WERI-Rb-1 (cell line): ENCODE measurements around the gene CPT2.
"Not testable (repeated sequence)": the region's sequence is repeated elsewhere in the genome, so short reads cannot be mapped to it uniquely, and the experiment has no call there.

Experiments
- DNase-seq: peaks from one replicate; pipeline ENCODE4 v3.0.0-alpha.2; 2020
- H3K27ac ChIP-seq: fragments of 250-450 bp; sonication (Bioruptor Pico); 2 replicates; pipeline ENCODE4 v1.5.1; 2020; ENCODE audit warnings: mild to moderate bottlenecking, moderate library complexity
- H3K27me3 ChIP-seq: fragments of 250-450 bp; sonication (Bioruptor Pico); 2 replicates; pipeline ENCODE4 v1.5.1; 2021; ENCODE audit warnings: mild to moderate bottlenecking, low read depth, moderate library complexity; ENCODE audit not compliant: insufficient read depth, severe bottlenecking
- H3K36me3 ChIP-seq: fragments of 250-450 bp; sonication (Bioruptor Pico); 2 replicates; pipeline ENCODE4 v1.5.1; 2020; ENCODE audit warnings: mild to moderate bottlenecking, moderate library complexity
- H3K4me3 ChIP-seq: 2 replicates; pipeline ENCODE4 v1.5.1; 2011; ENCODE audit warnings: low read depth, mild to moderate bottlenecking, control low read depth, low read length
- H3K9me3 ChIP-seq: fragments of 250-450 bp; sonication (Bioruptor Pico); 2 replicates; pipeline ENCODE4 v1.5.1; 2021; ENCODE audit warnings: mild to moderate bottlenecking, moderate library complexity; ENCODE audit not compliant: severe bottlenecking
- TF ChIP-seq, protein P1 (sequence below): IDR thresholded peaks from 2 replicates; pipeline ENCODE4 v1.5.1; 2011; ENCODE audit warnings: low read depth, mild to moderate bottlenecking, control low read depth, inconsistent platforms, low read length

CPT2 gene

DNA sequence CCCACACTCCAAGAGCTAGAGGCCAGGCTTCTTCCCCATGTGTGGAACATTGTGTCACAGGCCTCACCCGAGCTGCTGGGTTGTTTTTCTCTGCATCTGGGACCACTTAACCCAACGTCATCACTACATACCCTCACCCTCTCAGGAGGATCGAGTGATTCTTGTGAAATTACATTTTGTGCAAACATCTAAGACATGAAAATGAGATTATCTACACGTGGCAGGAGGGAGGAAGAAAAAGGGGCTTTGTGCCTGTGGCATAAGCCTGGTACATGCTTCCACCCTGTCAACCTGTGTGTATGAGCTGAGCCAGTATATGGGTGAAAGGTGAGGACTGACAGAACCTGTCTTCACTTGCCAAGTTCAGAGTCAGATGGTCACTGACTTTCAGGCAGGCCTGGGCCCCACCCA is 1.6 kb downstream of the CPT2 start:
- Histone ChIP-seq H3K4me3 (no peak overlapping the region), H3K27me3 (no peaks in the 10 kb centered on the region), H3K27ac (no peak overlapping the region), H3K9me3 (no peaks in the 10 kb centered on the region), H3K36me3 (peaks cover 10% of the 10 kb centered on the region)
- TF ChIP-seq, protein P1, sequence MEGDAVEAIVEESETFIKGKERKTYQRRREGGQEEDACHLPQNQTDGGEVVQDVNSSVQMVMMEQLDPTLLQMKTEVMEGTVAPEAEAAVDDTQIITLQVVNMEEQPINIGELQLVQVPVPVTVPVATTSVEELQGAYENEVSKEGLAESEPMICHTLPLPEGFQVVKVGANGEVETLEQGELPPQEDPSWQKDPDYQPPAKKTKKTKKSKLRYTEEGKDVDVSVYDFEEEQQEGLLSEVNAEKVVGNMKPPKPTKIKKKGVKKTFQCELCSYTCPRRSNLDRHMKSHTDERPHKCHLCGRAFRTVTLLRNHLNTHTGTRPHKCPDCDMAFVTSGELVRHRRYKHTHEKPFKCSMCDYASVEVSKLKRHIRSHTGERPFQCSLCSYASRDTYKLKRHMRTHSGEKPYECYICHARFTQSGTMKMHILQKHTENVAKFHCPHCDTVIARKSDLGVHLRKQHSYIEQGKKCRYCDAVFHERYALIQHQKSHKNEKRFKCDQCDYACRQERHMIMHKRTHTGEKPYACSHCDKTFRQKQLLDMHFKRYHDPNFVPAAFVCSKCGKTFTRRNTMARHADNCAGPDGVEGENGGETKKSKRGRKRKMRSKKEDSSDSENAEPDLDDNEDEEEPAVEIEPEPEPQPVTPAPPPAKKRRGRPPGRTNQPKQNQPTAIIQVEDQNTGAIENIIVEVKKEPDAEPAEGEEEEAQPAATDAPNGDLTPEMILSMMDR: no peak
- DNase-seq: no peak

DNA sequence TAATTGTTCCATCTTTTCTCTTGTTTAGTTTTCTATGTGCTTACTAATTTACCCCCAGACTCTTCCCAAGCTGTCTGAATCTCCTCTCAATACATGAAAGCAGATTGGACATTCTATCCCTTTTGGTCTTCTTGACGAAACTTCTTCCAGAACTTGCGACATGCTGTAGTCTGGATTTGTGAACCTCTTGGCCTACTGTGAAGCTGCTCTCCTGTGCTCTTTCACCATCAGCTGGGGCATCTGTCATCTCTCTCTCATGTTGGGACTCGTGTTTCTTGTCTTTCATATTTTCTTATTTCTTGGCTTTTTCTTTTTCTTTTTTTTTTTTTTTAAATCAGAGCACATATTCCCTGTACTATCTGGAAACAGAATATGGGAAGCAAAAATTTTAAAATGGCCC is 6.8 kb downstream of the CPT2 start:
- Histone ChIP-seq H3K4me3 (no peak overlapping the region), H3K9me3 (peaks cover 19% of the 10 kb centered on the region), H3K36me3 (peaks cover 37% of the 10 kb centered on the region), H3K27me3 (no peaks in the 10 kb centered on the region), H3K27ac (no peak overlapping the region)
- TF ChIP-seq, protein P1: no peak
- no peak for DNase-seq

DNA sequence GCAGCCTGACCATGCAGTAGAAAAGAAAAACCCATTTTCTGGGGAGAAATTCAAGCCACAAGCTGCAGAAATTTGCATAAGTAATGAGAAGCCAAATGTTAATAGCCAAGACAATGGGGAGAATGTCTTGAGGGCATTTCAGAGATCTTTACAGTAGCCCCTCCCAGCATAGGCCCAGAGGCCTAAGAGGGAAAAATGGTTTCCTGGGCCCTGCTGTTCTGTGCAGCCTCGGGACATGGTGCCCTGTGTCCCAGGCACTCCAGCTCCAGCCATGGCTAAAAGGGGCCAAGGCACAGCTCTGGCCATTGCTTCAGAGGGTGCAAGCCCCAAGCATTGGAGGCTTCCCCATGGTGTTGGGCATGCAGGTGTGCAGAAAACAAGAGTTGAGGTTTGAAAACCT is 8.9 kb downstream of the CPT2 start:
- not testable (repeated sequence) for H3K4me3 ChIP-seq, H3K27ac ChIP-seq, DNase-seq, H3K27me3 ChIP-seq
- H3K36me3 ChIP-seq: peaks cover 53% of the 10 kb centered on the region
- H3K9me3 ChIP-seq: peaks cover 19% of the 10 kb centered on the region

DNA sequence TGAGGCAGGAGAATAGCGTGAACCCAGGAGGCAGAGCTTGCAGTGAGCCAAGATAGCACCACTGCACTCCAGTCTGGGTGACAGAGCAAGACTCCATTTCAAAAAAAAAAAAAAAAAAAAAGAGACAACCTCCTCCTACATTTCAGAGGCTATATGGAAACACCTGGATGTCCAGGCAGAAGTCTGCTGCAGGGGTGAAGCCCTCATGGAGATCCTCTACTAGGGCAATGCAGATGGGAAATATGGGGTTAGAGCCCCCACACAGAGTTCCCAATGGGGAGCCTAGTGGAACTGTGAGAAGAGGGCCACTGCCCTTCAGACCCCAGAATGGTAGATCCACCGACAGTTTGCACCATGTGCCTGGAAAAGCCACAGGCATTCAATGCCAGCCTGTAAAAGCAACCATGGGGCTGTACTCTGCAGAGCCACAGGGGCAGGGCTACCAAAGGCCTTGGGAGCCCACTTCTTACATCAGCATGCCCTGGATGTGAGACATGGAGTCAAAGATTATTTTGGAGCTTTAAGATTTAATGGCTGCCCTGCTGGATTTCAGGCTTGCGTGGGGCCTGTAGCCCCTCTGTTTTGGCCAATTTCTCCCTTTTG is 9.6 kb downstream of the CPT2 start:
- peaks cover 60% of the 10 kb centered on the region for H3K36me3 ChIP-seq
- not testable (repeated sequence) for H3K27me3 ChIP-seq, H3K27ac ChIP-seq, DNase-seq, H3K4me3 ChIP-seq
- H3K9me3 ChIP-seq: peaks cover 19% of the 10 kb centered on the region

DNA sequence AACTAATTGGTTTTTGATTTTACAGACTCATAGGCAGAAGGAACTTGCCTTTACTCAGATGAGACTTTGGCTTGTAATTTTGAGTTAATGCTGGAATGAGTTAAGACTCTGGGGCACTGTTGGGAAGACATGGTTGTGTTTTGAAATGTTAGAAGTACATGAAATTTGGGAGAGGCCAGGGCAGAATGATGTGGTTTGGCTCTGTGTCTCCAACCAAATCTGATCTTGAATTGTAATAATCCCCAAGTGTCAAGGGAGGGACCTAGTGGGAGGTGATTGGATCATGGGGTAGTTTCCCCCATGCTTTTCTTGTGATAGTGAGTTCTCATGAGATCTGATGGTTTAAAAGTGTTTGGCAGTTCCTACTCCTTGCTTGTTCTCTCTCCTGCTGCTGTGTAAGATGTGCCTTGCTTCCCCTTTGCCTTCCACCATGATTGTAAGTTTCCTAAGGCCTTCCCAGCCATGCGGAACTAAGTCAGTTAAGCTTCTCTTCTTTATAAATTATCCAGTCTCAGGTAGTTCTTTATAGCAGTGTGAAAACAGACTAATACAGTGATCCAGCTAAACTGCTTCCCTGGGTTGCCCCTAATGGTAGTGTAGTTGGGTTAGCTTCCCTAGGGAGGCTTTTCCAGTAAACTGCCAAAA is 10.2 kb downstream of the CPT2 start:
- peak; percentile 56 for DNase-seq
- H3K9me3 ChIP-seq: peaks cover 19% of the 10 kb centered on the region
- H3K4me3 ChIP-seq: no peak overlapping the region
- no peak overlapping the region for H3K27ac ChIP-seq
- H3K27me3 ChIP-seq: no peaks in the 10 kb centered on the region
- H3K36me3 ChIP-seq: peaks cover 61% of the 10 kb centered on the region
- TF ChIP-seq, protein P1: no peak

DNA sequence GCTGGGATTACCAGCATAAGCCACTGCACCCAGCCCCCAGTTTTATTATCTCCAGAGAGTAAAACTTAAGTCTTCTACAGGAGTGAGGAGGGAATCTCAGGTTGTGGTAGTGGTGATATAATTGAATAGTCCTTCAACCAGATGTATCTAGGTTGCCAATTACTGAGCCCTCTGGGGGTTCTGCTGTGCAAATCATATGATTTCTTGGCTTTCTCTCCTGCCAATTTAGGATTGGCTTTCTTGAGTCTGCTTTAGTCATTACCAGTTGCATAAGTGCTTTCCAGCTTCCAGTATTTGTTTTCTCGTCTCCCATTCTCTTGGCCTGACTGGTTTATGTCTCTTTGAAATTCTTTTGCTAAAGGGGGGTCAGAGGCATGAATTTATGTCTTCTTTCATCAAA is 11.1 kb downstream of the CPT2 start:
- Histone ChIP-seq H3K27ac (no peak overlapping the region), H3K36me3 (peaks cover 63% of the 10 kb centered on the region), H3K4me3 (no peak overlapping the region), H3K9me3 (peaks cover 19% of the 10 kb centered on the region), H3K27me3 (no peaks in the 10 kb centered on the region)
- TF ChIP-seq, protein P1: no peak
- DNase-seq: no peak

DNA sequence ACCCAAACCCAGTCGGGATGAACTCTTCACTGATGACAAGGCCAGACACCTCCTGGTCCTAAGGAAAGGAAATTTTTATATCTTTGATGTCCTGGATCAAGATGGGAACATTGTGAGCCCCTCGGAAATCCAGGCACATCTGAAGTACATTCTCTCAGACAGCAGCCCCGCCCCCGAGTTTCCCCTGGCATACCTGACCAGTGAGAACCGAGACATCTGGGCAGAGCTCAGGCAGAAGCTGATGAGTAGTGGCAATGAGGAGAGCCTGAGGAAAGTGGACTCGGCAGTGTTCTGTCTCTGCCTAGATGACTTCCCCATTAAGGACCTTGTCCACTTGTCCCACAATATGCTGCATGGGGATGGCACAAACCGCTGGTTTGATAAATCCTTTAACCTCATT is 13.7 kb downstream of the CPT2 start:
- H3K36me3 ChIP-seq: peaks cover 70% of the 10 kb centered on the region

More for the DNA sequence above, 13.7 kb downstream of the CPT2 start:
- no peak for DNase-seq
- Histone ChIP-seq H3K27me3 (no peaks in the 10 kb centered on the region), H3K27ac (no peak overlapping the region), H3K9me3 (peaks cover 18% of the 10 kb centered on the region), H3K4me3 (no peak overlapping the region)
- TF ChIP-seq, protein P1: no peak
